OCI-LY1 (cell line): ENCODE results near the gene IMMT.

Source experiments
- H2AFZ ChIP-seq: fragments of 200-600 bp; sonication (generic), shearing (Covaris generic); 2 replicates; pipeline ENCODE4 v1.6.0; 2014; ENCODE audit warnings: antibody characterized with exemption, mild to moderate bottlenecking, low read length
- H3F3A ChIP-seq: fragments of 200-600 bp; sonication (generic), shearing (Covaris generic); 2 replicates; pipeline ENCODE4 v1.6.0; 2014; ENCODE audit warnings: mild to moderate bottlenecking, antibody characterized with exemption, low read length, moderate library complexity; ENCODE audit not compliant: insufficient read depth
- H3K27ac ChIP-seq: fragments of 200-600 bp; sonication (generic); 2 replicates; pipeline ENCODE4 v1.5.1; 2014; ENCODE audit warnings: low read length, mixed run types, mild to moderate bottlenecking, low read depth; ENCODE audit not compliant: poor library complexity, severe bottlenecking
- H3K27me3 ChIP-seq: fragments of 200-600 bp; sonication (generic); 2 replicates; pipeline ENCODE4 v1.6.0; 2014; ENCODE audit warnings: antibody characterized with exemption, mild to moderate bottlenecking, low read length, moderate library complexity; ENCODE audit not compliant: insufficient read depth
- H3K36me3 ChIP-seq: fragments of 200-600 bp; sonication (generic); 2 replicates; pipeline ENCODE4 v1.6.1; 2014; ENCODE audit warnings: mild to moderate bottlenecking, antibody characterized with exemption, low read length, moderate library complexity, mixed read lengths; ENCODE audit not compliant: insufficient read depth
- H3K4me1 ChIP-seq: fragments of 200-600 bp; sonication (generic); 2 replicates; pipeline ENCODE4 v1.5.1; 2014; ENCODE audit warnings: mild to moderate bottlenecking, low read length, moderate library complexity; ENCODE audit not compliant: insufficient read depth, severe bottlenecking
- H3K4me2 ChIP-seq: fragments of 200-600 bp; sonication (generic), shearing (Covaris generic); 2 replicates; pipeline ENCODE4 v1.6.1; 2014; ENCODE audit warnings: low read length
- H3K4me3 ChIP-seq: fragments of 200-600 bp; sonication (generic); 2 replicates; pipeline ENCODE4 v1.5.1; 2014; ENCODE audit warnings: low read length, low read depth, mild to moderate bottlenecking, mixed read lengths; ENCODE audit not compliant: poor library complexity, severe bottlenecking
- H3K79me2 ChIP-seq: fragments of 200-600 bp; shearing (Covaris generic); 2 replicates; pipeline ENCODE4 v1.6.1; 2016; ENCODE audit warnings: mixed run types, low read length, mixed read lengths; ENCODE audit not compliant: insufficient read depth
- H3K9ac ChIP-seq: fragments of 200-600 bp; sonication (generic), shearing (Covaris generic); 2 replicates; pipeline ENCODE4 v1.6.1; 2014; ENCODE audit warnings: mild to moderate bottlenecking, low read length, mixed read lengths
- H3K9me2 ChIP-seq: fragments of 200-600 bp; sonication (generic), shearing (Covaris generic); 2 replicates; pipeline ENCODE4 v1.6.1; 2014; ENCODE audit warnings: low read depth, mild to moderate bottlenecking, low read length, mixed read lengths
- H3K9me3 ChIP-seq: fragments of 200-600 bp; shearing (Covaris generic); 2 replicates; pipeline ENCODE4 v1.6.1; 2014; ENCODE audit warnings: low read length, mixed read lengths
- H4K20me1 ChIP-seq: fragments of 200-600 bp; sonication (generic), shearing (Covaris generic); 2 replicates; pipeline ENCODE4 v1.6.0; 2016; ENCODE audit warnings: mild to moderate bottlenecking, low read length; ENCODE audit not compliant: insufficient read depth
- EZH2 ChIP-seq: fragments of 200-600 bp; sonication (generic), shearing (Covaris generic); IDR thresholded peaks from 2 replicates; pipeline ENCODE4 v1.8.0; 2017; ENCODE audit warnings: borderline replicate concordance, mixed run types, mild to moderate bottlenecking, antibody characterized with exemption, low read length, moderate library complexity, mixed read lengths
- TF ChIP-seq, protein P1 (sequence below): fragments of 200-600 bp; sonication (generic), shearing (Covaris generic); IDR thresholded peaks from 2 replicates; pipeline ENCODE4 v1.5.1; 2017; ENCODE audit warnings: mild to moderate bottlenecking, antibody characterized with exemption, low read length, moderate library complexity, mixed read lengths

Gene IMMT

DNA sequence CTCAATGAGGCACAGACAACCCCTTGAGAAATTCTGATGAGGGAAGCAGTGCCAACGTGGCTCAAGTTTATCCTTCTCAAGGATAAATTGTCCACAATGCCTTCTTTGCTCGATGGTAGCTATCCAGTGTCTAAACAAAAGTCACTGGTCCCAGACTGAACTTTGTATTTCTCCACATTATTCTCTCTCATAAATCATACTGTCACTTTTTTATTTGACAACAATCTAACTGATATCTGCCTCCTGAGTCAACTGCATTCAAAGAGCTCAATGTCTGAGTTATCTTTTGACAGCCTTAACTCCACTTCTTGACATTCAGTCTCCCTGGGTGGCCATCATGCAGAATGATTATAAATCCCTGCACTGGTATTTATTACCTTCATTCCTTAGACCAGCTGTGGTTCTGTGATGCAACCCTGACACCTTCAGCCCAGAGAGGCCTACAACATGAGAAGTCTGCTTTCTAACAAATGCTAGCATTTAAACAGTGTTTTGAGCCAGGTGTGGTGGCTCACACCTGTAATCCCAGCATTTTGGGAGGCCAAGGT is 38.2 kb downstream of the IMMT start:
- Histone ChIP-seq H3K4me1 (no peaks in the 10 kb centered on the region), H3K9me3 (no peaks in the 10 kb centered on the region), H3K27ac (no peak overlapping the region), H3K4me3 (no peak overlapping the region), H3K9ac (no peak overlapping the region), H4K20me1 (no peaks in the 10 kb centered on the region), H3K4me2 (no peak overlapping the region), H3K79me2 (no peaks in the 10 kb centered on the region), H2AFZ (no peak overlapping the region), H3F3A (no peaks in the 10 kb centered on the region), H3K9me2 (no peaks in the 10 kb centered on the region), H3K27me3 (no peaks in the 10 kb centered on the region), H3K36me3 (peaks cover 88% of the 10 kb centered on the region)
- TF ChIP-seq EZH2 = no peak
- TF ChIP-seq, protein P1, sequence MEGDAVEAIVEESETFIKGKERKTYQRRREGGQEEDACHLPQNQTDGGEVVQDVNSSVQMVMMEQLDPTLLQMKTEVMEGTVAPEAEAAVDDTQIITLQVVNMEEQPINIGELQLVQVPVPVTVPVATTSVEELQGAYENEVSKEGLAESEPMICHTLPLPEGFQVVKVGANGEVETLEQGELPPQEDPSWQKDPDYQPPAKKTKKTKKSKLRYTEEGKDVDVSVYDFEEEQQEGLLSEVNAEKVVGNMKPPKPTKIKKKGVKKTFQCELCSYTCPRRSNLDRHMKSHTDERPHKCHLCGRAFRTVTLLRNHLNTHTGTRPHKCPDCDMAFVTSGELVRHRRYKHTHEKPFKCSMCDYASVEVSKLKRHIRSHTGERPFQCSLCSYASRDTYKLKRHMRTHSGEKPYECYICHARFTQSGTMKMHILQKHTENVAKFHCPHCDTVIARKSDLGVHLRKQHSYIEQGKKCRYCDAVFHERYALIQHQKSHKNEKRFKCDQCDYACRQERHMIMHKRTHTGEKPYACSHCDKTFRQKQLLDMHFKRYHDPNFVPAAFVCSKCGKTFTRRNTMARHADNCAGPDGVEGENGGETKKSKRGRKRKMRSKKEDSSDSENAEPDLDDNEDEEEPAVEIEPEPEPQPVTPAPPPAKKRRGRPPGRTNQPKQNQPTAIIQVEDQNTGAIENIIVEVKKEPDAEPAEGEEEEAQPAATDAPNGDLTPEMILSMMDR = no peak

DNA sequence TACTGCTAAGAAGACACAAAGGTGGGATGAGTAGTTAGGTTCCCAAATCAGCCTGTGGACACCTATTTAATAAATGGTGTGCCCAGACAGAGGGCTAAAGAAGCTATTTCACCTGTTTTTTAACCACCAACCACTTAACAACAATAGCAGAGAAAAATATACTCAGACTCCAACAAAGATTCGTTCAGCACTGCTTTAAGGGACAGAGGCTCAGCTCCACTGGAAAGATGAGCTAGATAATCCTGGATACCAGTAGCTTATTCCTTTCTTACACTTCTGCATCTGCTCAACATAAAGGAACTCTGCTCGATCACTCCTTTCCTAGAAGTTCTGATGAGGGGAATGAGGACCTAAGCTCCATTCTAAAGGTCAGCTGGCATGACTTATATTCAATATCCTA is 44.8 kb downstream of the IMMT start:
- Histone ChIP-seq H3K79me2 (no peaks in the 10 kb centered on the region), H3K4me1 (no peaks in the 10 kb centered on the region), H3K36me3 (peaks cover 90% of the 10 kb centered on the region), H3K9ac (no peak overlapping the region), H4K20me1 (no peaks in the 10 kb centered on the region), H3K27ac (no peak overlapping the region), H3K9me2 (no peaks in the 10 kb centered on the region), H3K4me2 (no peak overlapping the region), H3K27me3 (no peaks in the 10 kb centered on the region), H3K9me3 (no peaks in the 10 kb centered on the region), H3K4me3 (no peak overlapping the region), H3F3A (no peaks in the 10 kb centered on the region; the same call in 1 of the 2 replicates), H2AFZ (no peak overlapping the region)
- TF ChIP-seq, protein P1 = no peak
- no peak for TF ChIP-seq EZH2

DNA sequence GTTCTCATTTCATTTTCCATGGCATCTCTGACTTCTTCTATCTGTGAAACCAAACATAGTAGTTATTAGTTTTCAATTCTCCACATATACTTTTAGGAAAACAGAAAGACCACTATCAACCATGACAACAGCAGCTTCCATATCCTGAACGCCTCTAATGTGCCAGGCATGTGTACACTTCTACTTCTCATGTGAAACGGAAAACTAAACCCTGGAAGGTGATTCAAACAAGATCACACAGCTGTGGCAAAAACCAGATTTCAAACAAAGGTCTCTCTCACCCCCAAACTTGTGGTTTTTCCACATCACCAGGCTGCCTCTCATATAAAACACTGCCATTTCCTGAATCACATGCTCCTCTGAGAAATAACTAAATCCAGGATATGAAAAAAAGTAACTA is 47.5 kb downstream of the IMMT start:
- H3K9ac ChIP-seq = no peak overlapping the region
- H3K27me3 ChIP-seq = no peaks in the 10 kb centered on the region

More for the DNA sequence above, 47.5 kb downstream of the IMMT start:
- Histone ChIP-seq H3K9me3 (no peaks in the 10 kb centered on the region), H4K20me1 (no peaks in the 10 kb centered on the region), H3K27ac (no peak overlapping the region), H3K9me2 (no peaks in the 10 kb centered on the region), H3K4me3 (no peak overlapping the region), H3K4me2 (no peak overlapping the region), H2AFZ (no peak overlapping the region), H3K36me3 (peaks cover 96% of the 10 kb centered on the region), H3F3A (no peaks in the 10 kb centered on the region; the same call in 1 of the 2 replicates), H3K4me1 (no peaks in the 10 kb centered on the region), H3K79me2 (no peaks in the 10 kb centered on the region)
- TF ChIP-seq EZH2 = no peak
- TF ChIP-seq, protein P1 = no peak
